Measurements from ENCODE around the gene DENND4B. TPM values are rescaled to one million over a fixed set of nuclear protein-coding genes. Genes with fewer than 3 reads are reported as not detected.
A peak's percentile ranks its signal among the peaks of the same experiment; 100 is the strongest.

DENND4B gene
- total RNA-seq (2021; fragmentation: NEBNext Ultra II Directional; extraction: Animal tissue kit (Norgen Biotek cat#: 25700)), result 10 to 100 TPM; 20.5 to 26.6 (median 23.4) TPM
- long read RNA-seq, partial matches to known transcripts, result 8 of 10 reads
- long read RNA-seq, other reads (novel, unspliced or antisense), result 2 of 10 reads

GRCh38 chr1:153946622-153947241 lies at the start of gene DENND4B:
DENND4B (minus strand) TSS chr1:153946718; CDS start chr1:153944374, 2,344 bp downstream.
- Mint-ChIP-seq H3K36me3 (ENCODE audit: low read depth) (peaks cover 12% of the 10 kb centered on the region; the same call in 1 of the 2 replicates), H3K4me1 (ENCODE audit: low read depth) (peaks cover 21% of the 10 kb centered on the region), H3K4me3 (peak within 1 kb of the TSS; percentile 90), H3K27me3 (ENCODE audit: insufficient read depth) (peaks cover 2% of the 10 kb centered on the region), H3K27ac (peak within 1 kb of the TSS; percentile 81), H3K9me3 (no peaks in the 10 kb centered on the region)
- peak; percentile 97 for TF ChIP-seq CTCF (IDR thresholded peaks at IDR 0.05)
- DNase-seq, result peak; percentile 54

- peaks cover 2% of the 10 kb centered on the region for H3K9me3 Mint-ChIP-seq
- H3K4me1 Mint-ChIP-seq (ENCODE audit: low read depth), result peaks cover 24% of the 10 kb centered on the region
- no peak for DNase-seq
- no peak for TF ChIP-seq CTCF (IDR thresholded peaks at IDR 0.05)
- no peak overlapping the region for H3K27ac Mint-ChIP-seq
- H3K27me3 Mint-ChIP-seq (ENCODE audit: insufficient read depth), result peaks cover 15% of the 10 kb centered on the region
- H3K36me3 Mint-ChIP-seq (ENCODE audit: low read depth), result peaks cover 35% of the 10 kb centered on the region
- H3K4me3 Mint-ChIP-seq, result no peak overlapping the region
These were observed 49.1 kb upstream of the DENND4B start for GRCh38 chr1:153995640-153996039.

- H3K27me3 Mint-ChIP-seq (ENCODE audit: insufficient read depth), result peaks cover 17% of the 10 kb centered on the region
- peaks cover 40% of the 10 kb centered on the region for H3K36me3 Mint-ChIP-seq (ENCODE audit: low read depth)
- TF ChIP-seq CTCF (IDR thresholded peaks at IDR 0.05), result no peak
- H3K4me3 Mint-ChIP-seq, result no peak overlapping the region
- H3K9me3 Mint-ChIP-seq, result peaks cover 6% of the 10 kb centered on the region
- H3K4me1 Mint-ChIP-seq (ENCODE audit: low read depth), result peaks cover 24% of the 10 kb centered on the region
- DNase-seq, result no peak
- no peak overlapping the region for H3K27ac Mint-ChIP-seq
These were observed 48.7 kb upstream of the DENND4B start for GRCh38 chr1:153995202-153995601.

GRCh38 chr1:153991806-153992205 lies 45.3 kb upstream of the DENND4B start:
- peaks cover 34% of the 10 kb centered on the region for H3K4me1 Mint-ChIP-seq (ENCODE audit: low read depth)
- H3K4me3 Mint-ChIP-seq, result peak overlapping the region; percentile 99
- H3K27me3 Mint-ChIP-seq (ENCODE audit: insufficient read depth), result peaks cover 17% of the 10 kb centered on the region
- DNase-seq, result no peak
- peak overlapping the region; percentile 99 for H3K27ac Mint-ChIP-seq
- no peak for TF ChIP-seq CTCF (IDR thresholded peaks at IDR 0.05)
- peaks cover 41% of the 10 kb centered on the region for H3K36me3 Mint-ChIP-seq (ENCODE audit: low read depth)
- peaks cover 7% of the 10 kb centered on the region for H3K9me3 Mint-ChIP-seq

- Mint-ChIP-seq H3K36me3 (ENCODE audit: low read depth) (peaks cover 41% of the 10 kb centered on the region), H3K27ac (peak overlapping the region; percentile 99), H3K4me3 (peak overlapping the region; percentile 99), H3K27me3 (ENCODE audit: insufficient read depth) (peaks cover 18% of the 10 kb centered on the region), H3K9me3 (peaks cover 7% of the 10 kb centered on the region), H3K4me1 (ENCODE audit: low read depth) (peaks cover 40% of the 10 kb centered on the region)
- no peak for DNase-seq
- TF ChIP-seq CTCF (IDR thresholded peaks at IDR 0.05), result no peak
These were observed 44.7 kb upstream of the DENND4B start for GRCh38 chr1:153991151-153991630.
